ENCODE measurements around the gene ANKRD63. TPM values are rescaled to one million over a fixed set of nuclear protein-coding genes. Genes with fewer than 3 reads are reported as not detected.

ANKRD63 gene
- total RNA-seq, 1 donor from 2014 or later, result 0.25 TPM

GRCh38 chr15:40309344-40309862 lies 26.5 kb upstream of the ANKRD63 start:
- Mint-ChIP-seq H3K4me3 (ENCODE audit: unreplicated experiment) (no peak overlapping the region), H3K27me3 (ENCODE audit: low read depth) (peaks cover 3% of the 10 kb centered on the region), H3K36me3 (ENCODE audit: low read depth) (no peaks in the 10 kb centered on the region), H3K9me3 (ENCODE audit: low read depth) (no peaks in the 10 kb centered on the region), H3K4me1 (ENCODE audit: low read depth) (peaks cover 20% of the 10 kb centered on the region), H3K27ac (ENCODE audit: unreplicated experiment) (no peak overlapping the region)
- TF ChIP-seq, protein P1, sequence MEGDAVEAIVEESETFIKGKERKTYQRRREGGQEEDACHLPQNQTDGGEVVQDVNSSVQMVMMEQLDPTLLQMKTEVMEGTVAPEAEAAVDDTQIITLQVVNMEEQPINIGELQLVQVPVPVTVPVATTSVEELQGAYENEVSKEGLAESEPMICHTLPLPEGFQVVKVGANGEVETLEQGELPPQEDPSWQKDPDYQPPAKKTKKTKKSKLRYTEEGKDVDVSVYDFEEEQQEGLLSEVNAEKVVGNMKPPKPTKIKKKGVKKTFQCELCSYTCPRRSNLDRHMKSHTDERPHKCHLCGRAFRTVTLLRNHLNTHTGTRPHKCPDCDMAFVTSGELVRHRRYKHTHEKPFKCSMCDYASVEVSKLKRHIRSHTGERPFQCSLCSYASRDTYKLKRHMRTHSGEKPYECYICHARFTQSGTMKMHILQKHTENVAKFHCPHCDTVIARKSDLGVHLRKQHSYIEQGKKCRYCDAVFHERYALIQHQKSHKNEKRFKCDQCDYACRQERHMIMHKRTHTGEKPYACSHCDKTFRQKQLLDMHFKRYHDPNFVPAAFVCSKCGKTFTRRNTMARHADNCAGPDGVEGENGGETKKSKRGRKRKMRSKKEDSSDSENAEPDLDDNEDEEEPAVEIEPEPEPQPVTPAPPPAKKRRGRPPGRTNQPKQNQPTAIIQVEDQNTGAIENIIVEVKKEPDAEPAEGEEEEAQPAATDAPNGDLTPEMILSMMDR (IDR thresholded peaks at IDR 0.05), result no peak
- DNase-seq (ENCODE audit: low spot score), result no peak

DNA sequence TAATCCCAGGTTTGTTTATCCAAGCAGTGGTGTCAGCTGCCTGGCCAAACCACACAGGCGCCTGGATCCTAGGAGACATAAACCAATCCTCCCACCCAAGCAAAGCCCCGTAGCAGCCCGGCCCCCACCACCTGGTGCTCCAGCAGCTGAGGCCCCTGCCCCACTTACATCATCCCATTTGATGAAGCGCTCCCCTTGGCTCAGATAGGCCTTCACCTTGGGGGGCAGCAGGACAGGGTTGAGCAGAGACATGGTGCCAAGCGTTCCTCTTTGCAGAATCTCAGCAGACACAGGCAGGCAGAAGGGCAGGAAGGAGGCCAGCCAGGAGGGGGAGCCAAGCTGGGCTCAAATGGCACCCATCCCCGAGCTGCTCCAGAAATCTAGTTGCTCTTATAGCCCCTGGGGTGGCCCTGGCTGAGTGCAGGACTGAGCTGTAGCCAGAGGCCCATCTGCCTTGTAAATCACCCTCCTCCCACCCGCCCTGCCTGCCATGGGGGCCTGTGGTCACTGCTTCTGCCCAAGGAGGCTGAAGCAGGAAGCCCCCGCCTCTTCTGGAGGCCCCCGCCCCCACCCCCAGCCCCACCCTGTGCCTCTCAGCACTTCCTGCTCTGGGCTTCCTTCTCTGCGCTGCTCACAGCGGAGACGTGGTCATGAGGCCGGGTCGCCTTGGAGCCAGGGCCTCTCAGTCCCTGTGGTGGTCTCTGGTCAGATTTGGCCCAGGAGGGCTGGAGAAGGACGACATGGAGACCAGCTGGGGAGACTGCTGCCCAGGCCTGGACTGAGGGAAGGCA lies 24.8 kb upstream of the ANKRD63 start, which contains the start of gene PLCB2:
Gene PLCB2 (minus strand): TSS at position 515 of the 791 bp plus-strand sequence. CDS start 263 bp downstream, at position 252.
- no peak within 1 kb of the TSS for H3K27ac Mint-ChIP-seq (ENCODE audit: unreplicated experiment)
- H3K9me3 Mint-ChIP-seq (ENCODE audit: low read depth), result no peaks in the 10 kb centered on the region
- TF ChIP-seq, protein P1 (IDR thresholded peaks at IDR 0.05), result peak; percentile 55
- peaks cover 6% of the 10 kb centered on the region for H3K4me1 Mint-ChIP-seq (ENCODE audit: low read depth)
- DNase-seq (ENCODE audit: low spot score), result no peak
- no peak within 1 kb of the TSS for H3K4me3 Mint-ChIP-seq (ENCODE audit: unreplicated experiment)
- no peaks in the 10 kb centered on the region for H3K36me3 Mint-ChIP-seq (ENCODE audit: low read depth)
- peaks cover 9% of the 10 kb centered on the region for H3K27me3 Mint-ChIP-seq (ENCODE audit: low read depth)

GRCh38 chr15:40306908-40307307 lies 24.0 kb upstream of the ANKRD63 start:
- Mint-ChIP-seq H3K9me3 (ENCODE audit: low read depth) (no peaks in the 10 kb centered on the region), H3K4me3 (ENCODE audit: unreplicated experiment) (no peak overlapping the region), H3K36me3 (ENCODE audit: low read depth) (no peaks in the 10 kb centered on the region), H3K4me1 (ENCODE audit: low read depth) (peaks cover 6% of the 10 kb centered on the region), H3K27ac (ENCODE audit: unreplicated experiment) (no peak overlapping the region), H3K27me3 (ENCODE audit: low read depth) (peaks cover 9% of the 10 kb centered on the region)
- no peak for DNase-seq (ENCODE audit: low spot score)
- TF ChIP-seq, protein P1 (IDR thresholded peaks at IDR 0.05), result no peak

DNA sequence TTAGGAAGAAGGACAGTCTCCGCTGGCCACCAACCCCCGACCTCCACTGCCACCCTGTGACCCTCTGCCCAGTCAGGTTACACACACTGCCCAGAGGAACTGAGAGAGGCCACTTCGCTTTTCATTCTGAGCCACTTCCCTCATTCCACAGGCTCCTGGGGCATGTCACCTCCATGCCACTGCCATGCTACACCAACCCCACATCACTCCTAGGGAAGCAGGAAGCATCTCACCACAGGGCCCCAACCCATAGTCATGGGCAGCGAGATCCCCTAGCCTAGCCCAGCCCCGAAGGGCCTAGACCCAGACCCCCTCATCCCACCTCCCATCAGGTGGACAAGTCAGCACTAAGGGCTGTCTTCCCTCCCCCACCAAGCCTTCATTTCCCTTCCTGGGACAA lies 23.5 kb upstream of the ANKRD63 start:
- no peak for DNase-seq (ENCODE audit: low spot score)
- H3K9me3 Mint-ChIP-seq (ENCODE audit: low read depth), result no peaks in the 10 kb centered on the region
- no peak overlapping the region for H3K27ac Mint-ChIP-seq (ENCODE audit: unreplicated experiment)
- H3K36me3 Mint-ChIP-seq (ENCODE audit: low read depth), result no peaks in the 10 kb centered on the region
- no peak overlapping the region for H3K4me3 Mint-ChIP-seq (ENCODE audit: unreplicated experiment)
- peaks cover 9% of the 10 kb centered on the region for H3K27me3 Mint-ChIP-seq (ENCODE audit: low read depth)
- H3K4me1 Mint-ChIP-seq (ENCODE audit: low read depth), result peaks cover 6% of the 10 kb centered on the region
- TF ChIP-seq, protein P1 (IDR thresholded peaks at IDR 0.05), result no peak

DNA sequence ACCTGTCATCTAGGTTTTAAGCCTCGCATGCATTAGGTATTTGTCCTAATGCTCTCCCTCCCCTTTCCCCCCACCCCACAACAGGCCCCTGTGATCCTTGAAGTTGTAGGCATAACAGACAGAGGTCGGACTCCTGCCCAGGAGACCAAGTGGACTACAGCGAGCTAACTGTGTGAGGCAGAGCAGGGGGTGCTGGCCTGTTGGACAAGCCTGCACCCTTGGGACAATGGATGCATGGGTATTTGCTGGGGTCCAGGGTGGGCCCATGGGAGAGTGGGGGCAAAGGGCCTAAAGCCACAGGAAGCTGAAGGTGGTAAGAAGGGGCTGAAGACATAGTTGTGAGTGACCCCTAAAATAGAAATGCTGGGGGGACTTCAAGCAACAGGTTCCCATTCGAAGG lies 22.4 kb upstream of the ANKRD63 start:
- Mint-ChIP-seq H3K27ac (ENCODE audit: unreplicated experiment) (no peak overlapping the region), H3K36me3 (ENCODE audit: low read depth) (no peaks in the 10 kb centered on the region), H3K4me3 (ENCODE audit: unreplicated experiment) (no peak overlapping the region), H3K27me3 (ENCODE audit: low read depth) (peaks cover 9% of the 10 kb centered on the region), H3K9me3 (ENCODE audit: low read depth) (peaks cover 5% of the 10 kb centered on the region), H3K4me1 (ENCODE audit: low read depth) (peaks cover 6% of the 10 kb centered on the region)
- no peak for DNase-seq (ENCODE audit: low spot score)
- TF ChIP-seq, protein P1 (IDR thresholded peaks at IDR 0.05), result no peak

Measured in chondrocyte (in vitro differentiated cells).